ENCODE data around the gene SERPINB4. TPM values are rescaled to one million over a fixed set of nuclear protein-coding genes. Genes with fewer than 3 reads are reported as not detected.
"Not testable (repeated sequence)": the region's sequence is repeated elsewhere in the genome, so short reads cannot be mapped to it uniquely, and the experiment has no call there.

Gene SERPINB4
- total and polyA plus RNA-seq, 2 of the 13 experiments (the other 11 are each of a cell fraction or from before 2014, with no cell fraction given): not detected

DNA sequence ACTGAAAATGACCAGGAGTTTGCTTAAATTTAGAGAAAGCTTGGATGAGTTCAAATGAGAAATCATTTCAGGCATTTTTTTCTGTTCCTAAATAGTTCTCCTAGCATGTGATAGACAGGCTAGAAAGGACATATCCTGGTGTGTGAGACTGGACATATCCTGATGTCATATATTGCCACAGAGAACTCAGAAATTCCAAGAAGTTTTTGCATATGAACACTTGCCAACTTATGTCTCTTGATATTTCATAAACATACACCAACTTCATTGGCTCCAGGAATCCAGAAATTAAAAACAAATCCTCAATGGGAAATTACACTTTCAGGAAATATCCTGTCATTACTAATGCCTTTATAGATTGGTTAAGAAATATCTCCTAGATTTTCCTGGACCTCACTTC is 2.9 kb upstream of the SERPINB4 start (continued):
- TF ChIP-seq, protein P1, sequence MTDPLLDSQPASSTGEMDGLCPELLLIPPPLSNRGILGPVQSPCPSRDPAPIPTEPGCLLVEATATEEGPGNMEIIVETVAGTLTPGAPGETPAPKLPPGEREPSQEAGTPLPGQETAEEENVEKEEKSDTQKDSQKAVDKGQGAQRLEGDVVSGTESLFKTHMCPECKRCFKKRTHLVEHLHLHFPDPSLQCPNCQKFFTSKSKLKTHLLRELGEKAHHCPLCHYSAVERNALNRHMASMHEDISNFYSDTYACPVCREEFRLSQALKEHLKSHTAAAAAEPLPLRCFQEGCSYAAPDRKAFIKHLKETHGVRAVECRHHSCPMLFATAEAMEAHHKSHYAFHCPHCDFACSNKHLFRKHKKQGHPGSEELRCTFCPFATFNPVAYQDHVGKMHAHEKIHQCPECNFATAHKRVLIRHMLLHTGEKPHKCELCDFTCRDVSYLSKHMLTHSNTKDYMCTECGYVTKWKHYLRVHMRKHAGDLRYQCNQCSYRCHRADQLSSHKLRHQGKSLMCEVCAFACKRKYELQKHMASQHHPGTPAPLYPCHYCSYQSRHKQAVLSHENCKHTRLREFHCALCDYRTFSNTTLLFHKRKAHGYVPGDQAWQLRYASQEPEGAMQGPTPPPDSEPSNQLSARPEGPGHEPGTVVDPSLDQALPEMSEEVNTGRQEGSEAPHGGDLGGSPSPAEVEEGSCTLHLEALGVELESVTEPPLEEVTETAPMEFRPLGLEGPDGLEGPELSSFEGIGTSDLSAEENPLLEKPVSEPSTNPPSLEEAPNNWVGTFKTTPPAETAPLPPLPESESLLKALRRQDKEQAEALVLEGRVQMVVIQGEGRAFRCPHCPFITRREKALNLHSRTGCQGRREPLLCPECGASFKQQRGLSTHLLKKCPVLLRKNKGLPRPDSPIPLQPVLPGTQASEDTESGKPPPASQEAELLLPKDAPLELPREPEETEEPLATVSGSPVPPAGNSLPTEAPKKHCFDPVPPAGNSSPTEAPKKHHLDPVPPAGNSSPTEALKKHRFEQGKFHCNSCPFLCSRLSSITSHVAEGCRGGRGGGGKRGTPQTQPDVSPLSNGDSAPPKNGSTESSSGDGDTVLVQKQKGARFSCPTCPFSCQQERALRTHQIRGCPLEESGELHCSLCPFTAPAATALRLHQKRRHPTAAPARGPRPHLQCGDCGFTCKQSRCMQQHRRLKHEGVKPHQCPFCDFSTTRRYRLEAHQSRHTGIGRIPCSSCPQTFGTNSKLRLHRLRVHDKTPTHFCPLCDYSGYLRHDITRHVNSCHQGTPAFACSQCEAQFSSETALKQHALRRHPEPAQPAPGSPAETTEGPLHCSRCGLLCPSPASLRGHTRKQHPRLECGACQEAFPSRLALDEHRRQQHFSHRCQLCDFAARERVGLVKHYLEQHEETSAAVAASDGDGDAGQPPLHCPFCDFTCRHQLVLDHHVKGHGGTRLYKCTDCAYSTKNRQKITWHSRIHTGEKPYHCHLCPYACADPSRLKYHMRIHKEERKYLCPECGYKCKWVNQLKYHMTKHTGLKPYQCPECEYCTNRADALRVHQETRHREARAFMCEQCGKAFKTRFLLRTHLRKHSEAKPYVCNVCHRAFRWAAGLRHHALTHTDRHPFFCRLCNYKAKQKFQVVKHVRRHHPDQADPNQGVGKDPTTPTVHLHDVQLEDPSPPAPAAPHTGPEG (CRISPR knock-in tag; IDR thresholded peaks at IDR 0.05): no peak
- TF ChIP-seq MED8 (CRISPR knock-in tag; IDR thresholded peaks at IDR 0.05; ENCODE audit: insufficient replicate concordance) (no peak), ZNF496 (CRISPR knock-in tag; IDR thresholded peaks at IDR 0.05; ENCODE audit: insufficient replicate concordance) (no peak), NCOA1 (CRISPR knock-in tag; IDR thresholded peaks at IDR 0.05) (no peak), ZNF546 (CRISPR knock-in tag; conservative IDR thresholded peaks at IDR 0.05) (no peak), ZNF567 (CRISPR knock-in tag; IDR thresholded peaks at IDR 0.05; ENCODE audit: borderline replicate concordance) (no peak)
- TF ChIP-seq, protein P2, sequence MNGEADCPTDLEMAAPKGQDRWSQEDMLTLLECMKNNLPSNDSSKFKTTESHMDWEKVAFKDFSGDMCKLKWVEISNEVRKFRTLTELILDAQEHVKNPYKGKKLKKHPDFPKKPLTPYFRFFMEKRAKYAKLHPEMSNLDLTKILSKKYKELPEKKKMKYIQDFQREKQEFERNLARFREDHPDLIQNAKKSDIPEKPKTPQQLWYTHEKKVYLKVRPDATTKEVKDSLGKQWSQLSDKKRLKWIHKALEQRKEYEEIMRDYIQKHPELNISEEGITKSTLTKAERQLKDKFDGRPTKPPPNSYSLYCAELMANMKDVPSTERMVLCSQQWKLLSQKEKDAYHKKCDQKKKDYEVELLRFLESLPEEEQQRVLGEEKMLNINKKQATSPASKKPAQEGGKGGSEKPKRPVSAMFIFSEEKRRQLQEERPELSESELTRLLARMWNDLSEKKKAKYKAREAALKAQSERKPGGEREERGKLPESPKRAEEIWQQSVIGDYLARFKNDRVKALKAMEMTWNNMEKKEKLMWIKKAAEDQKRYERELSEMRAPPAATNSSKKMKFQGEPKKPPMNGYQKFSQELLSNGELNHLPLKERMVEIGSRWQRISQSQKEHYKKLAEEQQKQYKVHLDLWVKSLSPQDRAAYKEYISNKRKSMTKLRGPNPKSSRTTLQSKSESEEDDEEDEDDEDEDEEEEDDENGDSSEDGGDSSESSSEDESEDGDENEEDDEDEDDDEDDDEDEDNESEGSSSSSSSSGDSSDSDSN (CRISPR knock-in tag; IDR thresholded peaks at IDR 0.05): no peak
- TF ChIP-seq, protein P3, sequence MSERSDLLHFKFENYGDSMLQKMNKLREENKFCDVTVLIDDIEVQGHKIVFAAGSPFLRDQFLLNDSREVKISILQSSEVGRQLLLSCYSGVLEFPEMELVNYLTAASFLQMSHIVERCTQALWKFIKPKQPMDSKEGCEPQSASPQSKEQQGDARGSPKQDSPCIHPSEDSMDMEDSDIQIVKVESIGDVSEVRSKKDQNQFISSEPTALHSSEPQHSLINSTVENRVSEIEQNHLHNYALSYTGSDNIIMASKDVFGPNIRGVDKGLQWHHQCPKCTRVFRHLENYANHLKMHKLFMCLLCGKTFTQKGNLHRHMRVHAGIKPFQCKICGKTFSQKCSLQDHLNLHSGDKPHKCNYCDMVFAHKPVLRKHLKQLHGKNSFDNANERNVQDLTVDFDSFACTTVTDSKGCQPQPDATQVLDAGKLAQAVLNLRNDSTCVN (CRISPR knock-in tag; IDR thresholded peaks at IDR 0.05; ENCODE audit: borderline replicate concordance): no peak

DNA sequence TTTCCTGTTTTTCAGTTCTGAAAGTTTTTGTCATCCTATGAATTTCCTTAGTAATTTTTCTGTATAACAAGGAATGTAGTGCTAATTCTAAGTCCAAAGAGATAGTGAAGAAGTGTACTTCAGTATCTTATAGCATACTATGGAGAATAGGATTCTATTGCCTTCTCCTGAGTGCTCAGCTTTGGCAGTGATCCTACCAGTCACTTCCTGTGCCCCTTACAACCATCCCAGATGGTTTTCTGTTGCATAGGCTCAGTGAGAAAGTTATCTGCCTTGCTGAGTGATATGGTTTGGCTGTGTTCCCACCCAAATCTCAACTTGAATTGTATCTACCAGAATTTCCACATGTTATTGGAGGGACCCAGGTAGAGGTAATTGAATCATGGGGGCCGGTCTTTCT is 638 bp upstream of the SERPINB4 start:
- H3K27me3 ChIP-seq (ENCODE audit: control insufficient read depth in 1 of 2, insufficient read depth in 2 of 2, low read length in 2 of 2); H3K9ac ChIP-seq (ENCODE audit: insufficient read depth, low read depth, low read length); H4K20me1 ChIP-seq (ENCODE audit: insufficient read depth, low read length); BruUV-seq (replicated peaks); ATAC-seq; H3K36me3 ChIP-seq (replicated peaks in 1 of 2; ENCODE audit: control insufficient read depth in 1 of 2, insufficient read depth in 2 of 2, low read length in 2 of 2); H3K4me2 ChIP-seq (ENCODE audit: low read depth, low read length); DNase-seq (ENCODE audit: low spot score); H3K4me3 ChIP-seq (replicated peaks in 1 of 3; ENCODE audit: insufficient read depth in 1 of 3, low read depth in 2 of 3, low read length in 3 of 3); intact Hi-C loops (cut with micrococcal nuclease; ENCODE audit: unreplicated experiment); H3K9me3 ChIP-seq (ENCODE audit: low read length); FAIRE-seq; H2AFZ ChIP-seq (ENCODE audit: low read length); POLR2A ChIA-PET; H3K27ac ChIP-seq (ENCODE audit: extremely low read length, insufficient read depth, low read length); H3K4me1 ChIP-seq (ENCODE audit: insufficient read depth, low read length); CTCF ChIA-PET (ENCODE audit: low intra/inter-chr PET ratio, low total read pairs); in situ Hi-C loops (cut with HindIII; ENCODE audit: extremely low pct_ligation_motif_present, low pct_unique_long_range_greater_than_20kb); H3K79me2 ChIP-seq (ENCODE audit: insufficient read depth, low read length): not testable (repeated sequence)
- 70% methylated on average over 1 of the region's 1 CpG for WGBS (ENCODE audit: low lambda C conversion rate)

Measured in HepG2 (cell line).